MCF 10A (cell line): ENCODE data around the gene TCF25. TPM values are rescaled to one million over a fixed set of nuclear protein-coding genes. Genes with fewer than 3 reads are reported as not detected.
A peak's percentile ranks its signal among the peaks of the same experiment; 100 is the strongest.

Source experiments
- BruUV-seq: library from RNA; stranded (reverse); fragments of 400-500 nt; replicated peaks from 2 replicates; lab custom pipeline; 2021; lab: Mats Ljungman, UMichigan
- CTCF ChIA-PET: fragments of 300-600 bp; sonication (Branson Sonifier 250); formaldehyde crosslinking; extraction: SDS; loops from one replicate; lab custom pipeline; 2021; ENCODE audit warnings: antibody characterized with exemption, inconsistent platforms; lab: Yijun Ruan, JAX
- POLR2A ChIA-PET: fragments of 300-600, 350-650 bp; sonication (Branson Sonifier 250); formaldehyde crosslinking; extraction: SDS; loops from one replicate; lab custom pipeline; 2020; ENCODE audit warnings: antibody characterized with exemption, inconsistent platforms; lab: Yijun Ruan, JAX
- DNase-seq: peaks from one replicate; pipeline ENCODE4 v3.0.0-alpha.2; 2018; ENCODE audit not compliant: unreplicated experiment
- H3K27ac Mint-ChIP-seq: one replicate; pipeline ENCODE4 v1.8.0; 2022; ENCODE audit warnings: mild to moderate bottlenecking, low read depth, mixed read lengths; ENCODE audit not compliant: unreplicated experiment
- H3K27me3 Mint-ChIP-seq: one replicate; pipeline ENCODE4 v1.8.0; 2022; ENCODE audit warnings: mixed read lengths; ENCODE audit not compliant: insufficient read depth, unreplicated experiment
- H3K36me3 Mint-ChIP-seq: one replicate; pipeline ENCODE4 v1.8.0; 2022; ENCODE audit warnings: mild to moderate bottlenecking, moderate library complexity, mixed read lengths; ENCODE audit not compliant: insufficient read depth, unreplicated experiment
- H3K4me1 Mint-ChIP-seq: one replicate; pipeline ENCODE4 v1.8.0; 2022; ENCODE audit warnings: mixed read lengths; ENCODE audit not compliant: insufficient read depth, unreplicated experiment
- H3K4me3 Mint-ChIP-seq: one replicate; pipeline ENCODE4 v1.8.0; 2022; ENCODE audit warnings: mild to moderate bottlenecking, moderate library complexity, mixed read lengths; ENCODE audit not compliant: unreplicated experiment
- H3K9me3 Mint-ChIP-seq: one replicate; pipeline ENCODE4 v1.8.0; 2022; ENCODE audit warnings: mixed read lengths; ENCODE audit not compliant: unreplicated experiment
- intact Hi-C: fragments of 100-400 bp; cut with micrococcal nuclease; formaldehyde crosslinking; loops from 2 replicates; pipeline ENCODE4 v1.14.1; 2022
- total RNA-seq: library from RNA; stranded (reverse); gene quantifications from 2 replicates; pipeline ENCODE4 v1.2.3, GENCODE V29; 2022
- TF ChIP-seq, protein P1 (sequence below): fragments of 200-600 bp; IDR thresholded peaks from one replicate; pipeline ENCODE4 v1.8.0; 2022; ENCODE audit warnings: antibody characterized with exemption, mild to moderate bottlenecking; ENCODE audit not compliant: unreplicated experiment

Gene TCF25
- total RNA-seq, 1 experiment from 2014 or later: 239 TPM

DNA sequence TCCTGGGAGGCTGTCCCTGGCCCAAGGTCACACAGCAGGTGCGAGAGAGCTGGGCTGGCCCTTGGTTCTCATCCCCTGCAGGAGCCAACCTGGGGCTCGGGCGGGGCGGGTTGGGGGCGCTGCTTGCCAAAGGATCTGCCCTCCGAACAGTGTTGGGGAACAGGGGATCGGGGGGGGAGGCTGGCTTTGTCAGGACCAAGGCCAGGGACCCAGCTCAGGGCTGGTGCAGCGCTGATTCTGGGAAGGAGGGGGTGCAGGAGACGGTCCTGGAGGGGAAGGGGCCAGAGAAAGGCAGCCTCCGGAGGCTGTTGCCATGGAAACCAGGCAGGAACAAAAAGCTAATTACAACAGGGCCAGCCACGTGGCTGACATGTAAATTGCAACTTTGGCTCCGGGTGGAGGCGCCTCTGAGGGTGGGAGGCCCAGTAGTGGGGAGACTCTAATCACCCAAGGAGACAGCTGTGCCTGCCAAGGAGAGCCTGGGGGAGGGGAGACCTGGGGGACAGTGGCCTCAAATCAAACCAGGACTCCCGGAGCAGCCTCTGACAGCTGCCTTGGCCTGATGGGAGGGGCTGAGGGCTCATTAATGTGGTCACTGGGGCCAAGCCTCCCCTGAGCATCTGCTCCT lies 51.0 kb downstream of the TCF25 start:
- BruUV-seq: no TSS peak
- TF ChIP-seq, protein P1, sequence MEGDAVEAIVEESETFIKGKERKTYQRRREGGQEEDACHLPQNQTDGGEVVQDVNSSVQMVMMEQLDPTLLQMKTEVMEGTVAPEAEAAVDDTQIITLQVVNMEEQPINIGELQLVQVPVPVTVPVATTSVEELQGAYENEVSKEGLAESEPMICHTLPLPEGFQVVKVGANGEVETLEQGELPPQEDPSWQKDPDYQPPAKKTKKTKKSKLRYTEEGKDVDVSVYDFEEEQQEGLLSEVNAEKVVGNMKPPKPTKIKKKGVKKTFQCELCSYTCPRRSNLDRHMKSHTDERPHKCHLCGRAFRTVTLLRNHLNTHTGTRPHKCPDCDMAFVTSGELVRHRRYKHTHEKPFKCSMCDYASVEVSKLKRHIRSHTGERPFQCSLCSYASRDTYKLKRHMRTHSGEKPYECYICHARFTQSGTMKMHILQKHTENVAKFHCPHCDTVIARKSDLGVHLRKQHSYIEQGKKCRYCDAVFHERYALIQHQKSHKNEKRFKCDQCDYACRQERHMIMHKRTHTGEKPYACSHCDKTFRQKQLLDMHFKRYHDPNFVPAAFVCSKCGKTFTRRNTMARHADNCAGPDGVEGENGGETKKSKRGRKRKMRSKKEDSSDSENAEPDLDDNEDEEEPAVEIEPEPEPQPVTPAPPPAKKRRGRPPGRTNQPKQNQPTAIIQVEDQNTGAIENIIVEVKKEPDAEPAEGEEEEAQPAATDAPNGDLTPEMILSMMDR: no peak
- Mint-ChIP-seq H3K36me3 (peaks cover 13% of the 10 kb centered on the region), H3K4me3 (peak overlapping the region; percentile 74), H3K27ac (no peak overlapping the region), H3K4me1 (peaks cover 8% of the 10 kb centered on the region), H3K9me3 (no peaks in the 10 kb centered on the region), H3K27me3 (no peaks in the 10 kb centered on the region)
- ChIA-PET POLR2A (interaction anchor here (1.1 to 4.0 kb wide), 4 partner anchors 18 to 119 kb away, joined by 3 to 31 read pairs (median 4); partner anchors contain the start of genes DEF8 and TCF25), CTCF (no interaction called here)
- intact Hi-C loops: loop anchor here (5.0 kb wide), 1 partner anchor 222 kb away; the partner anchor contains the start of gene SPATA2L
- DNase-seq: no peak

DNA sequence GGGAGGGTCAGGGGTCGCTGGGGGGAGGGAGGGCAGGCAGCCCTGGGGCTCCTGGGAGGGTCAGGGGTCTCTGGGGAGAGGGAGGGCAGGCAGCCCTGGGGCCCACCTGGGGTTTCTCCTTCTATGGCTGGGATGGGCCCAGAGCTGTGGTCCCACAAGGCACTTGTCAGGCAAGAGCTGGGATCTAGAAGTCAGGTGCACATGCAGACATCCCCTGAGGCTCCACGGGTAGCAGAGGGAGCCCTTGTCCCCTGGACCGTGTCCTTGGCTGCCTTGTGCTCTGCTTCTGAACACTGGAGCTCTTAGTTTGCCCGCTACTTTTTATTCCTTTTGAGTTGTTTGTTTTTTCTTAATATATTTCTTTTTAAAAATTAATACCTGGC lies 51.5 kb downstream of the TCF25 start:
- Mint-ChIP-seq H3K27me3 (no peaks in the 10 kb centered on the region), H3K9me3 (no peaks in the 10 kb centered on the region), H3K4me1 (peaks cover 3% of the 10 kb centered on the region), H3K27ac (no peak overlapping the region), H3K4me3 (peak overlapping the region; percentile 70), H3K36me3 (peaks cover 9% of the 10 kb centered on the region)
- no TSS peak for BruUV-seq
- DNase-seq: no peak
- CTCF ChIA-PET: no interaction called here
- intact Hi-C loops: loop anchor here (5.0 kb wide), 1 partner anchor 223 kb away; the partner anchor contains the start of gene SPATA2L
- TF ChIP-seq, protein P1: no peak
- POLR2A ChIA-PET: interaction anchor here (1.7 to 4.0 kb wide), 2 partner anchors 23 to 52 kb away, joined by 4 to 31 read pairs; partner anchors contain the start of genes DEF8 and TCF25

DNA sequence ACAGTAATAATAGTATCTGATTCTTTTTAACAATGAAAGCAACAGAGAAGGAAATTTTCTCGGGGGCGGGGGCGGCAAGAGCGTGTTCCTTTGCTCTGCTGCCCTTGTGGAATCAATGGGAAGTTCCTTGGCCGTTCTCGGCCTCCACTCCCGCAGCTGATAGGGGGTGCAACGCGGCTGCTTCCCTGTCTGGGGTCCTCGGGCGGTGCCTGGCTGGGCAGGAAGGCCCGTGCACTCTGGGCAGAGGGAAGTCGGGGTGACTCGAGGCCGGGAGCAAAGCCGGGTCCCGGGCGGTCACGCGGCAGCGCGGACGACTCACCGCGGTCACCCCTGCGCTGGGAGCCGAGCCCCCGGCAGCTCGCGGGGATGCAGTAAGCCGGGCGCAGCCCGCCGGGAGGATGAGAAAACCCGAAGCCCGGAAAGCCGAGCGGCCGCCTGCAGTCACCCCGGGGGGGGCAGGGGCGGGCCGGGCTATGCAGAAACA lies 52.2 kb downstream of the TCF25 start:
- TF ChIP-seq, protein P1: no peak
- ChIA-PET POLR2A (interaction anchor here (0.8 kb wide), 1 partner anchor 47 kb away, joined by 3 read pairs; no protein-coding TSS in a partner anchor), CTCF (no interaction called here)
- no peak for DNase-seq
- H3K36me3 Mint-ChIP-seq: peaks cover 6% of the 10 kb centered on the region
- H3K4me3 Mint-ChIP-seq: peak overlapping the region; percentile 70
- no peaks in the 10 kb centered on the region for H3K9me3 Mint-ChIP-seq
- no peak overlapping the region for H3K27ac Mint-ChIP-seq
- no peaks in the 10 kb centered on the region for H3K4me1 Mint-ChIP-seq
- no TSS peak for BruUV-seq
- H3K27me3 Mint-ChIP-seq: no peaks in the 10 kb centered on the region
- intact Hi-C loops: loop anchor here (1.0 kb wide), 1 partner anchor 47 kb away; no protein-coding TSS in a partner anchor

DNA sequence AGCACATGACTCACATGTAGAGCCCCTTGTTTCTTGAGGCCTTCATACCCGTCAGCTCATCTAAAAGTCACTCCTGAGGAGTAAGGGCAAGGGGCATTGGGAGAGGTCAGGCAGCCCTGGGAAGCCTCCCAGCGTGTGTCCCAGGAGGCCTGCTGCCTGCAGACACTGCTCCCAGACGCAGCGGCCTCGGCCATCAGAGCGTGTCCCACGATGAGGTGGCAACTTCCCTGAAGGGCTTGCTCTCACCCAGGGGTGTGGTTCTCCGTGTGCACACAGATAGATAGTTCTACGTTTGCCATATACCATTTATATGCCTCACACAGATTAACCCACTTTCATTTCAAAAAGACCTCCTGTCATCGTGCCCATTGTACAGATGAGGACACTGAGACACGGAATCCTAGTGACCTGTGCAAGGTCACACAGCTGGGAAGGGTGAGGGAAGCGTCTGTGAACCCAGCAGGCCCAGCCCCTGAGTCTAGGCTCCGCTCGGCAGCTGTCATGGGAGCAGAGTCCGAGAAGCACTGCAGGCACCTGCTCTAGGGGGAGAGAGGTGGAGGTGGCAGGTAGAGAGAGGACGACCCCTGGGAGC lies 58.0 kb downstream of the TCF25 start:
- Mint-ChIP-seq H3K27ac (no peak overlapping the region), H3K27me3 (no peaks in the 10 kb centered on the region), H3K4me1 (no peaks in the 10 kb centered on the region), H3K4me3 (no peak overlapping the region), H3K9me3 (no peaks in the 10 kb centered on the region), H3K36me3 (peaks cover 15% of the 10 kb centered on the region)
- CTCF ChIA-PET: interaction anchor here (0.6 kb wide), 1 partner anchor 87 kb away, joined by 3 read pairs; no protein-coding TSS in a partner anchor
- intact Hi-C loops: no loop called here
- POLR2A ChIA-PET: interaction anchor here (1.2 kb wide), 1 partner anchor 8 kb away, joined by 5 read pairs; the partner anchor contains the start of gene TUBB3
- TF ChIP-seq, protein P1: no peak
- DNase-seq: no peak
- no TSS peak for BruUV-seq
